Epithelial cell of proximal tubule (primary cell): ENCODE results near the gene ST8SIA5. TPM values are rescaled to one million over a fixed set of nuclear protein-coding genes. Genes with fewer than 3 reads are reported as not detected.

Experiments
- DNase-seq: peaks from one replicate; pipeline ENCODE4 v3.0.0-alpha.2; 2011; ENCODE audit warnings: low read depth
- H3K4me3 ChIP-seq: 2 replicates; pipeline ENCODE4 v1.5.1; 2011; ENCODE audit warnings: low read depth, mild to moderate bottlenecking, low read length
- CTCF ChIP-seq: conservative IDR thresholded peaks from 2 replicates; pipeline ENCODE4 v1.5.1; 2012; ENCODE audit warnings: low read depth, mild to moderate bottlenecking, low read length
- total RNA-seq: library from RNA; depleted of rRNA; stranded (reverse); fragments of >200 nt; gene quantifications from 2 replicates; pipeline ENCODE4 v1.2.3, GENCODE V29; 2015

Gene ST8SIA5
- total RNA-seq, 1 donor from 2014 or later, result not detected

GRCh38 chr18:46663539-46663938 is 93.3 kb downstream of the ST8SIA5 start:
- TF ChIP-seq CTCF, result no peak

GRCh38 chr18:46660957-46661749 is 95.7 kb downstream of the ST8SIA5 start:
- TF ChIP-seq CTCF, result no peak
- DNase-seq, result no peak
- no peak overlapping the region for H3K4me3 ChIP-seq

More at GRCh38 chr18:46663539-46663938, 93.3 kb downstream of the ST8SIA5 start:
- DNase-seq, result no peak
- no peak overlapping the region for H3K4me3 ChIP-seq

- no peak for TF ChIP-seq CTCF
- DNase-seq, result no peak
- no peak overlapping the region for H3K4me3 ChIP-seq
Measured at GRCh38 chr18:46659484-46659883, 97.4 kb downstream of the ST8SIA5 start.

- no peak within 1 kb of the TSS for H3K4me3 ChIP-seq
- no peak for TF ChIP-seq CTCF
- DNase-seq, result no peak
Measured at GRCh38 chr18:46657115-46657955, 99.5 kb downstream of the ST8SIA5 start, which contains the start of gene LOXHD1. LOXHD1 (minus strand) TSS chr18:46657220; CDS start chr18:46657033, 187 bp downstream.

GRCh38 chr18:46656326-46657114 is 100.3 kb downstream of the ST8SIA5 start:
- H3K4me3 ChIP-seq, result no peak overlapping the region
- TF ChIP-seq CTCF, result no peak
- DNase-seq, result no peak

GRCh38 chr18:46652372-46652771 is 104.5 kb downstream of the ST8SIA5 start:
- H3K4me3 ChIP-seq, result no peak overlapping the region
- no peak for TF ChIP-seq CTCF
- DNase-seq, result no peak
